Astrocyte (in vitro differentiated cells and primary cell): Measurements from ENCODE around the gene DAPK3. TPM values are rescaled to one million over a fixed set of nuclear protein-coding genes. Genes with fewer than 3 reads are reported as not detected.

Experiments
- DNase-seq: peaks from one replicate; pipeline ENCODE4 v3.0.0-alpha.2; 2010; ENCODE audit warnings: low read depth
- FAIRE-seq: peaks from 2 replicates; lab custom pipeline; 2011; peaks lifted over from hg19 to GRCh38; lab: Jason Lieb, UNC
- H2AFZ ChIP-seq: 2 replicates; pipeline ENCODE4 v1.6.0; 2012; ENCODE audit warnings: low read depth, low read length, inconsistent platforms
- H3K27ac ChIP-seq: 2 replicates; pipeline ENCODE4 v1.5.1; 2011; ENCODE audit warnings: low read depth, low read length, inconsistent platforms
- H3K27me3 ChIP-seq: 2 replicates; pipeline ENCODE4 v1.6.0; 2011; ENCODE audit warnings: low read length, inconsistent platforms; ENCODE audit not compliant: insufficient read depth
- H3K36me3 ChIP-seq: 2 replicates; pipeline ENCODE4 v1.5.1; 2011; ENCODE audit warnings: low read length, inconsistent platforms; ENCODE audit not compliant: insufficient read depth
- H3K4me1 ChIP-seq: 2 replicates; pipeline ENCODE4 v1.5.1; 2011; ENCODE audit warnings: low read length, inconsistent platforms; ENCODE audit not compliant: insufficient read depth
- H3K4me2 ChIP-seq: 2 replicates; pipeline ENCODE4 v1.6.0; 2012; ENCODE audit warnings: low read length, inconsistent platforms
- H3K4me3 ChIP-seq: 2 replicates; pipeline ENCODE4 v1.5.1; 2011; ENCODE audit warnings: low read depth, mild to moderate bottlenecking, low read length, inconsistent platforms; ENCODE audit not compliant: insufficient read depth
- H3K79me2 ChIP-seq: 2 replicates; pipeline ENCODE4 v1.6.0; 2012; ENCODE audit warnings: mild to moderate bottlenecking, low read length, inconsistent platforms; ENCODE audit not compliant: insufficient read depth
- H3K9ac ChIP-seq: 2 replicates; pipeline ENCODE4 v1.6.0; 2012; ENCODE audit warnings: mild to moderate bottlenecking, low read length, inconsistent platforms
- H3K9me3 ChIP-seq: 2 replicates; pipeline ENCODE4 v1.5.1; 2012; ENCODE audit warnings: low read depth, mild to moderate bottlenecking, low read length, inconsistent platforms; ENCODE audit not compliant: insufficient read depth
- H4K20me1 ChIP-seq: 2 replicates; pipeline ENCODE4 v1.6.0; 2012; ENCODE audit warnings: low read length, inconsistent platforms; ENCODE audit not compliant: insufficient read depth
- H3K27ac Mint-ChIP-seq: one replicate; pipeline ENCODE4 v1.8.0; 2021; ENCODE audit warnings: mild to moderate bottlenecking, mixed read lengths; ENCODE audit not compliant: unreplicated experiment
- H3K27me3 Mint-ChIP-seq: one replicate; pipeline ENCODE4 v1.8.0; 2021; ENCODE audit warnings: low read depth, mixed read lengths; ENCODE audit not compliant: unreplicated experiment
- H3K36me3 Mint-ChIP-seq: one replicate; pipeline ENCODE4 v1.8.0; 2021; ENCODE audit warnings: low read depth, mixed read lengths; ENCODE audit not compliant: unreplicated experiment
- H3K4me1 Mint-ChIP-seq: one replicate; pipeline ENCODE4 v1.8.0; 2021; ENCODE audit warnings: low read depth, mixed read lengths; ENCODE audit not compliant: unreplicated experiment
- H3K4me3 Mint-ChIP-seq: one replicate; pipeline ENCODE4 v1.8.0; 2021; ENCODE audit warnings: mild to moderate bottlenecking, moderate library complexity, mixed read lengths; ENCODE audit not compliant: unreplicated experiment
- H3K9me3 Mint-ChIP-seq: one replicate; pipeline ENCODE4 v1.8.0; 2021; ENCODE audit warnings: mild to moderate bottlenecking, mixed read lengths; ENCODE audit not compliant: unreplicated experiment
- EZH2 ChIP-seq: IDR thresholded peaks from 2 replicates; pipeline ENCODE4 v1.6.1; 2012; ENCODE audit warnings: mild to moderate bottlenecking, low read length, inconsistent platforms; ENCODE audit not compliant: insufficient read depth
- total RNA-seq: library from RNA; stranded (reverse); gene quantifications from 2 replicates; pipeline ENCODE4 v1.2.1, GENCODE V29; 2021
- TF ChIP-seq, protein P1 (sequence below): IDR thresholded peaks from 2 replicates; pipeline ENCODE4 v1.5.1; 2011; ENCODE audit warnings: low read depth, mild to moderate bottlenecking, inconsistent platforms, low read length, moderate library complexity; ENCODE audit not compliant: insufficient read depth

DAPK3 gene
- total RNA-seq, 1 donor from 2014 or later: 264 TPM

DNA sequence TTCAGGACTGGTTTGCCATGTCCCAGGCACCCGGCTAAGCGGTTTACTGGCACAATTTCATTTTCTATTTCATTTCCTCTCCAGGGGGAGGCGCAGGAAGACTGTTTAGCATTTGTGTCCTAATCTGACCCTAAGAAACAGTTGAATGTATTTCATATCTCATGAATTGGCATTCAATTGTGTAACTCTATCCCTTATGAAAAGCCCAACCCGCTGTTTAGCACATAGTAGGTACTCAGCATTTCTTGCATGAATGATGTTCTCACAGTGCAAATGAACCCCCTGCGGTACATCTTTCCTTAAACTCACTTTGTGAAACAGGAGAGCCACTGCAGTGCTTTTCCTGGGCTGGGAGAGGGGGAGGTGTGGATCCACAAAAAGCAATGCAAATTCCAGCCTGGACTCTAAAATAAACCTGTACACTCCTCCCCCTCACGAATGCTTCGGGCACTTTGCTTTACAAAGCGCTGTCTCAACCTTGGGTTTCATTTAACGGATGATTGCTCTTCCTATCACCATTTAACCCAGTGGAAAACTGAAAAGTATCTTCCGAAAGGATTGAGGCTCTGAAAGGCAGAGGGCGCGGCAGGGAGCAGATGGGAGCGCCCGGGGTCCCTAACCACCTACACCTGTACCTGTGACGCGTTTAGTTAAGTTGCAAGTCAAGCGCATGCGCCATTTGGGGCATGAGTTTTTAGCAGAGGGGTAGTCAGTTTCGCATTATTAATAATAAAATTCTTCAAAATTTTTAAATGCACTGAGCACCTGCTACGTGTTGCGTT lies 15.6 kb upstream of the DAPK3 start:
- peaks cover 40% of the 10 kb centered on the region for H3K4me1 ChIP-seq
- H3K27me3 ChIP-seq: no peaks in the 10 kb centered on the region
- Mint-ChIP-seq H3K36me3 (peaks cover 21% of the 10 kb centered on the region), H3K4me3 (peak overlapping the region; percentile 99), H3K27me3 (no peaks in the 10 kb centered on the region), H3K9me3 (peaks cover 3% of the 10 kb centered on the region), H3K27ac (peak overlapping the region; percentile 72), H3K4me1 (peaks cover 33% of the 10 kb centered on the region)
- H3K9ac ChIP-seq: no peak overlapping the region
- TF ChIP-seq, protein P1, sequence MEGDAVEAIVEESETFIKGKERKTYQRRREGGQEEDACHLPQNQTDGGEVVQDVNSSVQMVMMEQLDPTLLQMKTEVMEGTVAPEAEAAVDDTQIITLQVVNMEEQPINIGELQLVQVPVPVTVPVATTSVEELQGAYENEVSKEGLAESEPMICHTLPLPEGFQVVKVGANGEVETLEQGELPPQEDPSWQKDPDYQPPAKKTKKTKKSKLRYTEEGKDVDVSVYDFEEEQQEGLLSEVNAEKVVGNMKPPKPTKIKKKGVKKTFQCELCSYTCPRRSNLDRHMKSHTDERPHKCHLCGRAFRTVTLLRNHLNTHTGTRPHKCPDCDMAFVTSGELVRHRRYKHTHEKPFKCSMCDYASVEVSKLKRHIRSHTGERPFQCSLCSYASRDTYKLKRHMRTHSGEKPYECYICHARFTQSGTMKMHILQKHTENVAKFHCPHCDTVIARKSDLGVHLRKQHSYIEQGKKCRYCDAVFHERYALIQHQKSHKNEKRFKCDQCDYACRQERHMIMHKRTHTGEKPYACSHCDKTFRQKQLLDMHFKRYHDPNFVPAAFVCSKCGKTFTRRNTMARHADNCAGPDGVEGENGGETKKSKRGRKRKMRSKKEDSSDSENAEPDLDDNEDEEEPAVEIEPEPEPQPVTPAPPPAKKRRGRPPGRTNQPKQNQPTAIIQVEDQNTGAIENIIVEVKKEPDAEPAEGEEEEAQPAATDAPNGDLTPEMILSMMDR: peak; percentile 51
- no peak for TF ChIP-seq EZH2
- peak overlapping the region; percentile 80 for H3K4me2 ChIP-seq
- H3K27ac ChIP-seq: no peak overlapping the region
- FAIRE-seq (no peak), DNase-seq (peak; percentile 52)
- peaks cover 39% of the 10 kb centered on the region for H3K79me2 ChIP-seq
- no peaks in the 10 kb centered on the region for H3K9me3 ChIP-seq
- H3K36me3 ChIP-seq: peaks cover 24% of the 10 kb centered on the region
- H3K4me3 ChIP-seq: peak overlapping the region; percentile 99
- peaks cover 36% of the 10 kb centered on the region for H4K20me1 ChIP-seq
- peak overlapping the region; percentile 7 for H2AFZ ChIP-seq

DNA sequence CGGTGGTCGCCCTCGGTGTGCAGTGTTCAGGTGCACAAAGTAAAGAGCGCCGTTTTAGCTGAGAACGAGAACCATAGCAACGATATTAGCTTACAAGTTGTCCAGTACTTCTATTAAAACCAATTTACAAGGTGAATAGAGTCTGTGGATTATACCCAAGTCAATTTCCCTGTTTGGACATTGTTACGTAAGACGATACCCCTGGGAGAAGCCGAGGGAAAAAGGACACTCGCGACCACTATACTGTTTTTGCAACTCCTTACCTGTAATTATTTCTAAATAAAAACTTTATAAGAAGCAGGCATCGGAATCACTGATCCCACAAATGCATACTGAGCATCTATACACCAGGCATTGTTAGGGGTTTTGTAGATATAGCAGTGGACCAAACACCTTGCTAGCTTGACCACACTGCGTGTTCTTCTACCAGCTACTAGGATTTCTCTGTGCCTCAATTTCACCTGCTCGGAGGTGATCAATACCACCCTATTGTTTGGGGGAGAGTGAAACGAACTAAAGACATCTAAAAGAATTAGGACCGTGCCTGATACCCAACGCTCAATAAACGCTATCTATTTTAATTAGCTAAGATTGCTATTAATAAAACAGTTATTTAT lies 14.9 kb upstream of the DAPK3 start:
- FAIRE-seq: no peak
- Mint-ChIP-seq H3K36me3 (peaks cover 23% of the 10 kb centered on the region), H3K27ac (peak overlapping the region; percentile 72), H3K4me1 (peaks cover 38% of the 10 kb centered on the region), H3K9me3 (peaks cover 3% of the 10 kb centered on the region), H3K27me3 (no peaks in the 10 kb centered on the region), H3K4me3 (peak overlapping the region; percentile 99)
- Histone ChIP-seq H3K4me3 (peak overlapping the region; percentile 99), H3K36me3 (peaks cover 31% of the 10 kb centered on the region), H3K79me2 (peaks cover 46% of the 10 kb centered on the region), H3K9ac (peak overlapping the region; percentile 29), H4K20me1 (peaks cover 43% of the 10 kb centered on the region), H3K4me2 (peak overlapping the region; percentile 80), H3K9me3 (no peaks in the 10 kb centered on the region), H3K4me1 (peaks cover 40% of the 10 kb centered on the region), H3K27ac (no peak overlapping the region), H3K27me3 (no peaks in the 10 kb centered on the region), H2AFZ (peak overlapping the region; percentile 61)
- TF ChIP-seq EZH2: no peak
- TF ChIP-seq, protein P1: no peak
- DNase-seq: no peak
